Fibroblast of skin of left quadriceps (primary cell): Measurements from ENCODE around the gene CCL27.

Source experiments
- DNase-seq, 2 experiments: peaks; one replicate each; pipeline ENCODE4 v3.0.0-alpha.2; 2013; ENCODE audit warnings: low read depth in 2 of 2

CCL27 gene

DNA sequence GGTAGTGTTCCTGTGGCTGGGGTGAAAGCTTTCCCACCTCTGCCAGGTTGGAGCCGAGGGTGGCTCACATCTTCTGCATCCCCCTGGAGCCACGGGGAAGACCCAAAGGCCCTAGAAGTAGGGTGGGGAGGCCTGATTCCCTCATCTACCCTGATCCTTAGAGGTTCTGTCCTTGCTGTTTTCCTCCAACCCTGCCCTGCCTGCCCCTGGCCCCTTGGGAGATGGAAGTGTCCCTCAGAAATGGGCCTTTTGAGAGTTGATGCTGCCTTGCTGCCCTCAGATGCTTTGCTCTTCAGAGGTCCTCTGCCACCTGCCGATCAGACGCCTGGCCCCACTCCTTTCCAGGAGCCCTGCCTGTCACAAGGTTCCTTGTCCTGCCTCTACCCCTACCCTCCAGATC lies 22.4 kb upstream of the CCL27 start:
- DNase-seq = no peak

GRCh38 chr9:34684145-34684544 lies 21.7 kb upstream of the CCL27 start:
- no peak for DNase-seq

GRCh38 chr9:34675869-34676268 lies 13.4 kb upstream of the CCL27 start:
- DNase-seq = no peak

DNA sequence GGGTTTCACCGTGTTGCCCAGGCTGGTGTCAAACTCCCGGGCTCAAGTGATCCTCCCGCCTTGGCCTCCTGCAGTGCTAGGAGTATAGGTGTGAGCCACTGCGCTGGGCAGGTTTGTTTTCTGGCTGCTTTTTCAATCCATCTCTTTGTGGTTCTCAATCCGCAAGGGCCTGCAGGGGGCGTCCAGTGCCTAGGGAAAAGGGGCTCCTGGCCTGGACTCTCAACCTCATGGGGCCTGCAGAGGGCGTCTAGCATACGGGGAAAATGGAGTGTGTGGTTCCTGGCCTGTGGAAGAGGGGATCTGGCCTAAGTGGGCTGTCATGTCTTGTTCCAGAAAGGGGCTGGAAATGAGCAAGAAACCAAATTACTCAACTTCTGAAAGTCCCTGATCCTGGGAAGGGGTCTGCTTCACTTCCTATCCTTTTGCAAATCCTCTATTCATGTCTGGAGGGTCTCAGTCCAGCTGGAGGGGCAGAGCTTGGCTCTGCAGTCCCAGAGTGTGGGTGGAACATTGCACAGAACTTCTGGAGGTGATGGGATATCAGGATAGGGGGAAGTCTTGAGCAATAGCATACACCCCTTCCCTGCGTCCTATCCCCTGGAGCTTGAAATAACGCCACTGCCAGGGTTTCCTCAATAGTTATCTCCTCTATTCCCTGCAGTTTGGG lies 12.7 kb upstream of the CCL27 start:
- peak in 1 of 2 experiments; percentile 37 for DNase-seq

DNA sequence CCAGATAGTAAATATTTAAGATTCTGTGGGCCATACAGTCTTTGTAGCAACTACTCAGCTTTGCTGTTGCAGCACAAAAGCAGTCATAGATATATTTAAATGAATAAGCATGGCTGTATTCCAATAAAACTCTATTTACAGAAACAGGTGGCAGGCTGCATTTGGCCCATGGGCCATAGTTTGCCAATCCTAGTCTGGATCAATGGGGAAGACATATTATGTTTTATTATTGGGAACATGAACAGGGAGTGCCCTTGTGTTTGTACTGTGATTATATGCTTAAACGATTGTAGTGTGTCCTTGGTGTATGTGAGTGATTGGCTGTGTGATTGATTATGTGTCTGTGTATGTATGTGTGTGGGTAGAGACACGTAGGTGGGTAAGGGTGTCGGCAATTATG lies 12.0 kb upstream of the CCL27 start:
- no peak for DNase-seq

GRCh38 chr9:34671307-34671706 lies 8.8 kb upstream of the CCL27 start:
- no peak for DNase-seq

DNA sequence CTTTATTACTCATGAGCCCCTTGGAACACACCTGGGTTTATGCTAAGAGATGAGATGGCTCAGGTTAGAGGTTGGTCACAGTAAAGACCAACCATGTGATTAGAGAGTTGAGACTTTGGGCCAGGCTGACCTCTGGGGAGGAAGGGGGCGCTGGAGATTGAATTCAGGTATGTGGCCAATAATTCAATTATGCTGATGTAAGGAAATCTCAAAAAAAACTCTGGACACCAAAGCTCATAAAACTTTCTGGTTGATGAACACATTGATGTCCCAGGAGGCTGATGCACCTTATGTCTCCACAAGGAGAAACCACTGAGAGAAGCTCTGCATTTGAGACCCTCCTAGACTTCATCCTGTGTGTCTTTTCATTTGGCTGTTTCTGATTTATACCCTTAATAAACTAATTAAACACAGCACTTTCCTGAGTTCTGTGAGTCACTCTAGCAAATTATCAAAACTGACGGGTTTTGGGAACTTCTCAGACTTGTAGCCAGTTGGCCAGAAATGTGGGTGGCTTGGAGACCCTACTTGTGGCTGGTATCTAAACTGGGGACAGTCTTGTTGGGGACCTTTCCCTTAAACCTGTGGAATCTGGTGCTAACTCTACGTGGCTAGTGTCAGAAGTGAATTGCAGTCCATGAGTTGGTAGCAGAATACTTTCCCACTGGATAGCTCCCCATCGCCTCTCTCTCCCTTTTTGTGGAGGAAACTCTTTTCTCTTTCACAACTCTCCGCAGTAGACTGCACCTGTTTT lies 7.5 kb upstream of the CCL27 start:
- no peak for DNase-seq

DNA sequence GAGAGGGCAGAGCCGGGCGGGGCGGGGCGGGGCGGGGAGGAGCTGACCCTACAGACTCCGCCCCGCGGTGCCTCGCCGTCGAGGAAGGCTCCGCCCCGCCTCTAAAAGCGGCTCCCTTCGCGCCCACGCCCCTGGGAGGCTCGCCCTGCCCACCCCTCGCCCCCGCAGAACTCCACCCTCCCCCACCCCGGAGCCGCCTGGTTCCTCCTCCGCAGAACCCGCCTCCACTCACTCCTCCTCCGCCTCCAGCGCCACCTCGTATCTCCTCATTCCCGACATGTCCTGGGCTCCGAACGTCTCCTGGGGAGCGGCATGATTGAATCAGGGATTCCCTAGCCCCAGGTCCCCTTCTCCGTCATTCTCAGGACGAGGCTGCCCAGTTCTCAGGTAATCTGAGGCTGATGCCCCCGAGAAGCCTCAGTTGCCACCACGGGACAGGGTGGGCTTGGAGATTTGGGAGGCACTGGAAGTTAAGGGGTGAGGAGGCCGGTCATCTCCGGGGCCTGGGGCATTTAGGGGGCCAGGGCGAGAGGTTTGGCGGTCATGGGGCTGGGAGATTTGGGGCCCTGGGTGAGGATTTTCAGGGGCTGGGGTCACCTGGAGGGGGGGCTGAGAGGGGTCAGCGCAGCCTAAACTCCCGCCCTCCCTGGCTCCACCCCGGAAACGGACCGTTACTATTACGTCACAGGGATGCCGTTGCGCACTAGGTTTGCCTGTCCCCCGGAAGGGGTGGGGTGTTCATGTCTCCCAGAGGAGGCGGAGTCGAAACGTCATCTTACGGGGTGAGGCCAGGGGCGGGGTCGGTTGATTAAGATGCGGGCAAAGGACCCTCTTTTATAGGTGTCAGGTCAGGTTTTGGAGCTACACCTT lies 3.2 kb upstream of the CCL27 start:
- peak; percentile 87 for DNase-seq

- no peak for DNase-seq
These were observed 2.6 kb upstream of the CCL27 start for GRCh38 chr9:34665067-34665380.

- peak in 1 of 2 experiments; percentile 29 for DNase-seq
These were observed 2.0 kb upstream of the CCL27 start for GRCh38 chr9:34664281-34665066.

DNA sequence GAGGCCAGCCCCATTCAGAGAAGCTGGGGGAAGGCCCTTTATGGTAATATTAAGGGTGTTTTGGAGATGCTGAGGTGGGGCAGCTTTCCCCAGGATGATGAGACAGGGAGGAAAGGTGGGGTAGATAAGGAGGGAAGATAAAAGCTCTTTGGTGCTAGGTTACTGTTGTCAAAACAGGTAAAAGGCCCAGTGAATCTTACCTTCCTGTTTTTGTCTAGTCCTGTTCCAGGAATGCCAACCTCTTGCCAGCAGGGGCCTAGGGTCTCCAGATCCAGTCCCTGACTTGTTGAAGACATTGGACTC lies 797 bp upstream of the CCL27 start:
- no peak for DNase-seq

- DNase-seq = no peak
These were observed 2.7 kb downstream of the CCL27 start for GRCh38 chr9:34659592-34660253.

DNA sequence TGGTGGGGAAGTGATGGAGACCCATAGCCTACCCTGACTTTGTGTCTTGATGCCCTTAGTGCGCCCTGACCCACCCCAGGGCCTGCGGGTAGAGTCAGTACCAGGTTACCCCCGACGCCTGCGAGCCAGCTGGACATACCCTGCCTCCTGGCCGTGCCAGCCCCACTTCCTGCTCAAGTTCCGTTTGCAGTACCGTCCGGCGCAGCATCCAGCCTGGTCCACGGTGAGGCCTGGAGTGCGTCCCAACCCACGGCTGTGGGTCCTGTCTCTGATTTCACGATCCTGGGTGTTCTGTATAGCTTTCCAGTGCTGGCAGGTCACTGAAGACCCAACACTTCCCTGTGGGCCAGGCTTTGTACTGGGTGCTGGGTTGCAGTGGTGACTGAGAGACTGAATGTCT lies 4.0 kb downstream of the CCL27 start:
- DNase-seq = no peak

DNA sequence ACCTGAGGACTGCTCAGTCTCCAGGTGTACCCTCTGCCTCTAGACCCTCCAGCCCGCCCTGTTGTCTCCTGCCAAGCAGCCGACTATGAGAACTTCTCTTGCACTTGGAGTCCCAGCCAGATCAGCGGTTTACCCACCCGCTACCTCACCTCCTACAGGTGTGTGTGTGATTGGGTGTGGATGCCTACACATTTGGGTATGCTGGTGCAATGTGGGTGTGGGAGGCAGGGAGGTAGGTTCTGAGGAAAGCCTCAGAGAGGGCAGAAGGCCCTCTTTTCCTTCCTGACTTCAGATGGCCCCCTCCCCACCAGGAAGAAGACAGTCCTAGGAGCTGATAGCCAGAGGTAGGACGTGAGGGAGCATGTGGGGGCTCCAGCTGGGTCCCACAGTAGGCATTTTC lies 5.5 kb downstream of the CCL27 start:
- DNase-seq = no peak

GRCh38 chr9:34655394-34655793 lies 7.1 kb downstream of the CCL27 start:
- DNase-seq = no peak

GRCh38 chr9:34654323-34655051 lies 8.0 kb downstream of the CCL27 start:
- peak in 1 of 2 experiments; percentile 80 for DNase-seq

DNA sequence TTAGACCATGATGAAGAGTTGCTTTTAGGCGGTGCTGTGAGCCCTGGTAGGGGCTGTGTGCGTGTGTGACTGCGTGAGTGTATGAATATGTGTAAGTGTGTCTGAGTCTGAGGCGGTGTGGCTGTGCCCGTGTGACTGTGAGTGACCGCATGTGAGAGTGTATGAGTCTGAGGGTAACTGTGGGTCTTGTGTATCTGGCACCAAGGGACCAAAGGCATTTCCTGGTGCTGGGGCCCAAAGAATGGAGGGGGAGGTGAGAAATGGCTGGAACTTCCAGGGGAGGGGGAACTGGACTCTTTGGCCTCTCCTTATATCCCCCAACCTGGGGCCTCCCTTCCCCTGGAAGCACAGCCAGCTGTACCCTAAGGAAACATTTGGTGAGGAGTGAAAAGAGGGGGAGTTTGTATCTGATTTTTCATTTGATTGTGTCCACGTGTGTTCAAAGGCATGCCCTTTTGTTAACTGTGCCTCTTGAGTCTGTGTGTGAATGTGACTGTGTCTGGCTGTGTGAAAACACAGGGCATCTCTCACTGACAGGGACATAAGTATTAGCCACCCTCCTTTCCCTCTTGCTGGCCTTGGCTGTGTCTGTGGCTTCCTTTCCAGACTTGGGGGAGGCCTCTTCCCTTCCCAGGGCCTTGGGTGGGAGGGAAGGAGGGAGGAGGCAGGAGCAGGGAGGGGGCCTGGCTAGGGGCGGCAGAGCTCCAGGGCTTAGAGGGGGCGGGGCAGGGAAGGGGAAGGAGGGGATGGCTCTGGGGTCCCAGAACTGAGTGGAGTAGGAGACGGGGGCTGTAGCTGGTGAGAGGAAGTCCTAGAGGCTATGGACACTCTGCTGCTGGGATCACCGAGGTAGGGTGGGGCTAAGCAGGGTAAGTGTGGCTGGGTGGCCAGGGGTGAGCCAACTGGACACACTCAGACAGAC lies 9.0 kb downstream of the CCL27 start:
- DNase-seq = no peak

DNA sequence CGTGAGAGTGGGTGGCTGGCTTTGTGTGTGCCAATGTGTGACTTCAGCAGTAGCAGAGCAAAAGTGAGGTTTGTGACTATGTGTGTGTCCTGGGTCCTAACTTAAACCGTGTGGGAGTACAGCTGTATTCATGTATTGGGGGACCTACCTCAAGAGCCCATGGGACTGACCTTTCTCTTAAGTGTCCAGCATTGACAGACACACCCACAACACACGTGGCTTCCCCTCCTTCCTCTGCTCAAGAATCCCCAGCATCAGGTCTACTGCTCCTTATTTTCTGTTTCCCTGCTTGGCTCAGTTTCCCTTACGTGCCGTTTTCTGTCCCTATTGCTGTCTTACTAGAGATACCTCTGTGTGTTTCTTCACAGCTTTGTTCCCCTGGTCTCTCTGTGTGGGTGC lies 9.9 kb downstream of the CCL27 start:
- no peak for DNase-seq

- no peak for DNase-seq
These were observed 10.4 kb downstream of the CCL27 start, which contains the start of gene IL11RA for GRCh38 chr9:34651876-34652601. IL11RA (plus strand) TSS chr9:34652185; CDS start chr9:34655218, 3,033 bp downstream.
